ENCODE data around the gene PAM.
"Not testable (repeated sequence)": the region's sequence is repeated elsewhere in the genome, so short reads cannot be mapped to it uniquely, and the experiment has no call there.

Gene PAM

DNA sequence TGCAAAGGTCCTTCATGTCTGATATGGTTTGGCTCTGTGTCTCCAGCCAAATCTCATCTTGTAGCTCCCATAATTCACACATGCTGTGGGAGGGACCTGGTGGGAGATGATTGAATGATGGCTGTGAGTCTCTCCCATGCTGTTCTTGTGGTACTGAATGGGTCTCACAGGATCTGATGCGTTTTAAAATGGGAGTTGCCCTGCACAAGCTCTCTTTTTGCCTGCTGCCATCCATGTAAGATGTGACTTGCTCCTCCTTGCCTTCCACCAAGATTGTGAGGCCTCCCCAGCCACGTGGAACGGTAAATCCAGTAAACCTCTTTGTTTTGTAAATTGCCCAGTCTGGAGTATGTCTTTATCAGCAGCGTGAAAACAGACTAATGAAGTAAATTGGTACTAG, 318.4 kb downstream of the PAM start:
- DNase-seq (ENCODE audit: low spot score) = not testable (repeated sequence)

DNA sequence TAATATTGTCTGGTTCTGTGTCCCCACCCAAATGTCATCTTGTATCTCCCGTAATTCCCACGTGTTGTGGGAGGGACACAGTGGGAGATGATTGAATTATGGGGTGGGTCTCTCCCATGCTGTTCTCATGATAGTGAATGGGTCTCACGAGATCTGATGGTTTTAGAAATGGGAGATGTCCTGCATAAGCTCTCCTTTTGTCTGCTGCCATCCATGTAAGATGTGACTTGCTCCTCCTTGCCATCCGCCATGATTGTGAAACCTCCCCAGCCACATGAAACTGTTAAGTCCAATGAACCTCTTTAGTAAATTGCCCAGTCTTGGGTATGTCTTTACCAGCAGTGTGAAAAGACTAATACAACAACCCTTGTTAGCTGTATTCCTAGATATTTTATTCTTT, 320.3 kb downstream of the PAM start:
- no peak for DNase-seq (ENCODE audit: low spot score)
